CD8-positive, alpha-beta memory T cell (primary cell): ENCODE results near the gene KDM6A. TPM values are rescaled to one million over a fixed set of nuclear protein-coding genes. Genes with fewer than 3 reads are reported as not detected.
A peak's percentile ranks its signal among the peaks of the same experiment; 100 is the strongest.

ENCODE experiments used
- CTCF ChIA-PET: fragments of 350-600 bp; sonication (Branson Sonifier 250); formaldehyde crosslinking; loops from one replicate; lab custom pipeline; 2021; ENCODE audit warnings: antibody characterized with exemption; lab: Charles Lee
- POLR2A ChIA-PET: fragments of 350-600 bp; sonication (Branson Sonifier 250); formaldehyde crosslinking; loops from one replicate; lab custom pipeline; 2021; ENCODE audit warnings: antibody characterized with exemption; lab: Charles Lee
- DNase-seq, 5 donors: peaks; one replicate each; pipeline versions ENCODE4 v3.0.0 to v3.0.0-alpha.2; 2020 to 2022; ENCODE audit warnings: mixed read lengths in 1 of 5
- H3K27ac ChIP-seq: one replicate; pipeline ENCODE4 v1.7.0; 2013; ENCODE audit warnings: low read depth, mild to moderate bottlenecking, low read length, moderate library complexity
- H3K27me3 ChIP-seq: 2 replicates; pipeline ENCODE4 v1.7.0; 2013; ENCODE audit warnings: low read length, mild to moderate bottlenecking; ENCODE audit not compliant: insufficient read depth, poor library complexity, severe bottlenecking
- H3K36me3 ChIP-seq: 2 replicates; pipeline ENCODE4 v1.7.0; 2013; ENCODE audit warnings: mild to moderate bottlenecking, low read length, moderate library complexity; ENCODE audit not compliant: insufficient read depth
- H3K4me1 ChIP-seq: 2 replicates; pipeline ENCODE4 v1.7.0; 2013; ENCODE audit warnings: mild to moderate bottlenecking, low read length, moderate library complexity; ENCODE audit not compliant: insufficient read depth
- H3K4me3 ChIP-seq: 2 replicates; pipeline ENCODE4 v1.7.0; 2013; ENCODE audit warnings: mild to moderate bottlenecking, low read length
- H3K9me3 ChIP-seq: 2 replicates; pipeline ENCODE4 v1.7.0; 2013; ENCODE audit warnings: mild to moderate bottlenecking, low read length
- H3K27ac Mint-ChIP-seq, 8 donors: one replicate each; pipeline ENCODE4 v1.8.0; 2020 to 2021; ENCODE audit warnings: mixed read lengths in 8 of 8, mild to moderate bottlenecking in 6 of 8, inconsistent platforms in 3 of 8, moderate library complexity in 3 of 8
- H3K27me3 Mint-ChIP-seq, 2 donors: one replicate each; pipeline ENCODE4 v1.8.0; 2020 to 2021; ENCODE audit warnings: mixed read lengths in 2 of 2, mild to moderate bottlenecking in 1 of 2, moderate library complexity in 1 of 2
- H3K36me3 Mint-ChIP-seq, 3 donors: one replicate each; pipeline ENCODE4 v1.8.0; 2020 to 2021; ENCODE audit warnings: mixed read lengths in 3 of 3, inconsistent platforms in 1 of 3, mild to moderate bottlenecking in 1 of 3
- H3K4me1 Mint-ChIP-seq, 3 donors: one replicate each; pipeline ENCODE4 v1.8.0; 2020 to 2021; ENCODE audit warnings: mixed read lengths in 3 of 3, inconsistent platforms in 1 of 3, mild to moderate bottlenecking in 1 of 3
- H3K4me3 Mint-ChIP-seq, 7 donors: one replicate each; pipeline ENCODE4 v1.8.0; 2020 to 2021; ENCODE audit warnings: mixed read lengths in 7 of 7, mild to moderate bottlenecking in 6 of 7, moderate library complexity in 4 of 7, inconsistent platforms in 2 of 7
- H3K9me3 Mint-ChIP-seq, 5 donors: one replicate each; pipeline ENCODE4 v1.8.0; 2020 to 2022; ENCODE audit warnings: mixed read lengths in 5 of 5, mild to moderate bottlenecking in 3 of 5, moderate library complexity in 2 of 5, inconsistent platforms in 1 of 5
- polyA plus RNA-seq: library from polyadenylated mRNA; unstranded; fragments of 300-500 nt; fragmentation: Illumina TruSeq; gene quantifications from one replicate; pipeline ENCODE4 v1.2.3, GENCODE V29; 2021
- total RNA-seq, 2 experiments: library from RNA; stranded (reverse); gene quantifications; one replicate each; pipeline ENCODE4 v1.2.3, GENCODE V29; 2021

KDM6A gene
- total and polyA plus RNA-seq, 3 experiments from 2014 or later: 20.7 to 23.7 (median 21.5) TPM

GRCh38 chrX:44970709-44971108 lies 97.7 kb downstream of the KDM6A start:
- H3K9me3 Mint-ChIP-seq: peaks cover 0 to 24% (median 16%) of the 10 kb centered on the region in 5 donors
- H3K4me1 Mint-ChIP-seq: peaks cover 63 to 91% (median 63%) of the 10 kb centered on the region in 3 donors
- no peaks in the 10 kb centered on the region for H3K4me1 ChIP-seq
- no peak for DNase-seq
- no peak overlapping the region for H3K4me3 Mint-ChIP-seq
- no peaks in the 10 kb centered on the region for H3K36me3 ChIP-seq
- peaks cover 28 to 33% (median 32%) of the 10 kb centered on the region in 3 donors for H3K36me3 Mint-ChIP-seq
- H3K27ac Mint-ChIP-seq: peak overlapping the region in 2 of 8 donors; percentile 18 to 25
- H3K27ac ChIP-seq: no peak overlapping the region
- no peaks in the 10 kb centered on the region for H3K27me3 Mint-ChIP-seq
- CTCF ChIA-PET: no interaction called here
- H3K9me3 ChIP-seq: no peaks in the 10 kb centered on the region
- H3K4me3 ChIP-seq: no peak overlapping the region
- H3K27me3 ChIP-seq: no peaks in the 10 kb centered on the region
- POLR2A ChIA-PET: no interaction called here

GRCh38 chrX:44971674-44972073 lies 98.7 kb downstream of the KDM6A start:
- Histone ChIP-seq H3K36me3 (no peaks in the 10 kb centered on the region), H3K4me3 (no peak overlapping the region), H3K9me3 (no peaks in the 10 kb centered on the region), H3K4me1 (no peaks in the 10 kb centered on the region), H3K27me3 (no peaks in the 10 kb centered on the region), H3K27ac (no peak overlapping the region)
- Mint-ChIP-seq H3K9me3 (peaks cover 0 to 24% (median 16%) of the 10 kb centered on the region in 5 donors), H3K4me3 (peak overlapping the region in 1 of 7 donors; percentile 71), H3K4me1 (peaks cover 62 to 93% (median 63%) of the 10 kb centered on the region in 3 donors), H3K36me3 (peaks cover 28 to 36% (median 32%) of the 10 kb centered on the region in 3 donors), H3K27ac (peak overlapping the region in 4 of 8 donors; percentile 25 to 93 (median 66)), H3K27me3 (no peaks in the 10 kb centered on the region)
- ChIA-PET CTCF (no interaction called here), POLR2A (no interaction called here)
- DNase-seq: no peak

- Histone ChIP-seq H3K27me3 (no peaks in the 10 kb centered on the region), H3K36me3 (no peaks in the 10 kb centered on the region), H3K9me3 (no peaks in the 10 kb centered on the region), H3K27ac (no peak overlapping the region), H3K4me1 (no peaks in the 10 kb centered on the region), H3K4me3 (no peak overlapping the region)
- peaks cover 62 to 93% (median 63%) of the 10 kb centered on the region in 3 donors for H3K4me1 Mint-ChIP-seq
- H3K4me3 Mint-ChIP-seq: no peak overlapping the region
- peaks cover 0 to 24% (median 16%) of the 10 kb centered on the region in 5 donors for H3K9me3 Mint-ChIP-seq
- peak overlapping the region in 1 of 8 donors; percentile 93 for H3K27ac Mint-ChIP-seq
- no peaks in the 10 kb centered on the region for H3K27me3 Mint-ChIP-seq
- peaks cover 26 to 36% (median 32%) of the 10 kb centered on the region in 3 donors for H3K36me3 Mint-ChIP-seq
- CTCF ChIA-PET: no interaction called here
- no peak for DNase-seq
- POLR2A ChIA-PET: no interaction called here
These were observed 99.1 kb downstream of the KDM6A start for GRCh38 chrX:44972132-44972531.

- Mint-ChIP-seq H3K4me1 (peaks cover 55 to 92% (median 55%) of the 10 kb centered on the region in 3 donors), H3K4me3 (peak overlapping the region in 1 of 7 donors; percentile 16), H3K9me3 (peaks cover 0 to 24% (median 16%) of the 10 kb centered on the region in 5 donors), H3K27me3 (no peaks in the 10 kb centered on the region), H3K27ac (peak overlapping the region in 1 of 8 donors; percentile 83), H3K36me3 (peaks cover 29 to 41% (median 30%) of the 10 kb centered on the region in 3 donors)
- POLR2A ChIA-PET: no interaction called here
- Histone ChIP-seq H3K9me3 (no peaks in the 10 kb centered on the region), H3K27me3 (no peaks in the 10 kb centered on the region), H3K36me3 (no peaks in the 10 kb centered on the region), H3K27ac (no peak overlapping the region), H3K4me1 (no peaks in the 10 kb centered on the region), H3K4me3 (no peak overlapping the region)
- CTCF ChIA-PET: no interaction called here
- no peak for DNase-seq
These were observed 100.5 kb downstream of the KDM6A start for GRCh38 chrX:44973420-44973932.

GRCh38 chrX:44974451-44974850 lies 101.5 kb downstream of the KDM6A start:
- Histone ChIP-seq H3K27ac (no peak overlapping the region), H3K9me3 (no peaks in the 10 kb centered on the region), H3K4me3 (no peak overlapping the region), H3K36me3 (no peaks in the 10 kb centered on the region), H3K4me1 (no peaks in the 10 kb centered on the region), H3K27me3 (no peaks in the 10 kb centered on the region)
- H3K27ac Mint-ChIP-seq: peak overlapping the region in 2 of 8 donors; percentile 44 to 74
- H3K4me1 Mint-ChIP-seq: peaks cover 59 to 96% (median 62%) of the 10 kb centered on the region in 3 donors
- ChIA-PET CTCF (no interaction called here), POLR2A (no interaction called here)
- H3K9me3 Mint-ChIP-seq: peaks cover 0 to 24% (median 16%) of the 10 kb centered on the region in 5 donors
- H3K36me3 Mint-ChIP-seq: peaks cover 29 to 41% (median 32%) of the 10 kb centered on the region in 3 donors
- H3K4me3 Mint-ChIP-seq: no peak overlapping the region
- no peak for DNase-seq
- no peaks in the 10 kb centered on the region for H3K27me3 Mint-ChIP-seq

- CTCF ChIA-PET: no interaction called here
These were observed 102.8 kb downstream of the KDM6A start for GRCh38 chrX:44975666-44976263.

GRCh38 chrX:44978976-44979375 lies 106.0 kb downstream of the KDM6A start:
- peaks cover 15 to 23% (median 20%) of the 10 kb centered on the region in 3 donors for H3K36me3 Mint-ChIP-seq
- Histone ChIP-seq H3K4me1 (no peaks in the 10 kb centered on the region), H3K4me3 (no peak overlapping the region), H3K27ac (no peak overlapping the region), H3K27me3 (no peaks in the 10 kb centered on the region), H3K36me3 (no peaks in the 10 kb centered on the region), H3K9me3 (no peaks in the 10 kb centered on the region)
- no peaks in the 10 kb centered on the region for H3K27me3 Mint-ChIP-seq
- peaks cover 0 to 6% (median 3%) of the 10 kb centered on the region in 5 donors for H3K9me3 Mint-ChIP-seq
- H3K4me3 Mint-ChIP-seq: no peak overlapping the region
- no peak for DNase-seq
- POLR2A ChIA-PET: no interaction called here
- CTCF ChIA-PET: no interaction called here
- peaks cover 50 to 72% (median 51%) of the 10 kb centered on the region in 3 donors for H3K4me1 Mint-ChIP-seq
- H3K27ac Mint-ChIP-seq: no peak overlapping the region

More at GRCh38 chrX:44975666-44976263, 102.8 kb downstream of the KDM6A start:
- H3K4me1 ChIP-seq: no peaks in the 10 kb centered on the region
- Mint-ChIP-seq H3K36me3 (peaks cover 26 to 37% (median 31%) of the 10 kb centered on the region in 3 donors), H3K4me1 (peaks cover 57 to 93% (median 60%) of the 10 kb centered on the region in 3 donors), H3K27ac (peak overlapping the region in 1 of 8 donors; percentile 48), H3K27me3 (no peaks in the 10 kb centered on the region), H3K9me3 (peaks cover 0 to 24% (median 16%) of the 10 kb centered on the region in 5 donors), H3K4me3 (no peak overlapping the region)
- DNase-seq: no peak
- no peak overlapping the region for H3K4me3 ChIP-seq
- no peaks in the 10 kb centered on the region for H3K27me3 ChIP-seq
- no peaks in the 10 kb centered on the region for H3K36me3 ChIP-seq
- no peaks in the 10 kb centered on the region for H3K9me3 ChIP-seq
- H3K27ac ChIP-seq: no peak overlapping the region
- POLR2A ChIA-PET: no interaction called here

GRCh38 chrX:44980403-44980802 lies 107.4 kb downstream of the KDM6A start:
- Histone ChIP-seq H3K9me3 (no peaks in the 10 kb centered on the region), H3K4me3 (no peak overlapping the region), H3K36me3 (no peaks in the 10 kb centered on the region), H3K27me3 (no peaks in the 10 kb centered on the region), H3K27ac (no peak overlapping the region), H3K4me1 (no peaks in the 10 kb centered on the region)
- ChIA-PET POLR2A (no interaction called here), CTCF (no interaction called here)
- no peak overlapping the region for H3K4me3 Mint-ChIP-seq
- no peaks in the 10 kb centered on the region for H3K27me3 Mint-ChIP-seq
- peak overlapping the region in 1 of 8 donors; percentile 21 for H3K27ac Mint-ChIP-seq
- H3K9me3 Mint-ChIP-seq: peaks cover 0 to 3% (median 0%) of the 10 kb centered on the region in 5 donors
- no peak for DNase-seq
- peaks cover 5 to 12% (median 11%) of the 10 kb centered on the region in 3 donors for H3K36me3 Mint-ChIP-seq
- H3K4me1 Mint-ChIP-seq: peaks cover 42 to 62% (median 43%) of the 10 kb centered on the region in 3 donors
